ENCODE results near the gene PLB1.

The PLB1 gene

GRCh38 chr2:28616396-28616999, 120.6 kb downstream of the PLB1 start:
- TF ChIP-seq TEAD4 (IDR thresholded peaks at IDR 0.05) (no peak), EGR1 (IDR thresholded peaks at IDR 0.05) (no peak), TAF1 (IDR thresholded peaks at IDR 0.05; ENCODE audit: low read depth) (no peak), REST (IDR thresholded peaks at IDR 0.05; ENCODE audit: low read depth) (no peak), EP300 (IDR thresholded peaks at IDR 0.05; ENCODE audit: borderline replicate concordance) (no peak), FOXM1 (IDR thresholded peaks at IDR 0.05; ENCODE audit: borderline replicate concordance, low read depth) (no peak), NFIC (IDR thresholded peaks at IDR 0.05) (no peak), CREB1 (IDR thresholded peaks at IDR 0.05; ENCODE audit: low read depth) (no peak), TCF12 (IDR thresholded peaks at IDR 0.05; ENCODE audit: low read depth) (no peak), ZBTB7A (IDR thresholded peaks at IDR 0.05; ENCODE audit: low read depth) (no peak), USF1 (IDR thresholded peaks at IDR 0.05) (no peak), MAX (IDR thresholded peaks at IDR 0.05) (no peak), YY1 (IDR thresholded peaks at IDR 0.05; ENCODE audit: low read depth) (no peak), RAD21 (IDR thresholded peaks at IDR 0.05; ENCODE audit: low read depth) (no peak), CEBPB (IDR thresholded peaks at IDR 0.05) (no peak)

GRCh38 chr2:28617502-28618184, 121.8 kb downstream of the PLB1 start:
- TF ChIP-seq TEAD4 (IDR thresholded peaks at IDR 0.05) (no peak), YY1 (IDR thresholded peaks at IDR 0.05; ENCODE audit: low read depth) (no peak), TCF12 (IDR thresholded peaks at IDR 0.05; ENCODE audit: low read depth) (no peak), USF1 (IDR thresholded peaks at IDR 0.05) (no peak), RAD21 (IDR thresholded peaks at IDR 0.05; ENCODE audit: low read depth) (no peak), CEBPB (IDR thresholded peaks at IDR 0.05) (no peak), FOXM1 (IDR thresholded peaks at IDR 0.05; ENCODE audit: borderline replicate concordance, low read depth) (no peak), NFIC (IDR thresholded peaks at IDR 0.05) (no peak), EGR1 (IDR thresholded peaks at IDR 0.05) (no peak), REST (IDR thresholded peaks at IDR 0.05; ENCODE audit: low read depth) (no peak), MAX (IDR thresholded peaks at IDR 0.05) (no peak), TAF1 (IDR thresholded peaks at IDR 0.05; ENCODE audit: low read depth) (no peak), CREB1 (IDR thresholded peaks at IDR 0.05; ENCODE audit: low read depth) (no peak), ZBTB7A (IDR thresholded peaks at IDR 0.05; ENCODE audit: low read depth) (no peak), EP300 (IDR thresholded peaks at IDR 0.05; ENCODE audit: borderline replicate concordance) (no peak)

GRCh38 chr2:28618221-28619141, 122.6 kb downstream of the PLB1 start:
- TF ChIP-seq TEAD4 (IDR thresholded peaks at IDR 0.05) = no peak
- 0 out of 2 replicates have a peak, but pooled peaks have one; percentile 7 for TF ChIP-seq YY1 (IDR thresholded peaks at IDR 0.05; ENCODE audit: low read depth)
- no peak for TF ChIP-seq FOXM1 (IDR thresholded peaks at IDR 0.05; ENCODE audit: borderline replicate concordance, low read depth)
- no peak for TF ChIP-seq ZBTB7A (IDR thresholded peaks at IDR 0.05; ENCODE audit: low read depth)
- peak; percentile 57; the same call in 1 of the 2 replicates for TF ChIP-seq EP300 (IDR thresholded peaks at IDR 0.05; ENCODE audit: borderline replicate concordance)
- TF ChIP-seq MAX (IDR thresholded peaks at IDR 0.05) = peak; percentile 45; the same call in 1 of the 2 replicates
- TF ChIP-seq NFIC (IDR thresholded peaks at IDR 0.05) = peak; percentile 31; the same call in 1 of the 2 replicates
- TF ChIP-seq TCF12 (IDR thresholded peaks at IDR 0.05; ENCODE audit: low read depth) = peak; percentile 58; the same call in 1 of the 2 replicates
- no peak for TF ChIP-seq REST (IDR thresholded peaks at IDR 0.05; ENCODE audit: low read depth)
